ENCODE data around the gene PNLIPRP2. TPM values are rescaled to one million over a fixed set of nuclear protein-coding genes. Genes with fewer than 3 reads are reported as not detected.

PNLIPRP2 gene
- polyA plus RNA-seq, 1 donor (not counting 4 experiments of a cell fraction or from before 2014, with no cell fraction given): not detected

DNA sequence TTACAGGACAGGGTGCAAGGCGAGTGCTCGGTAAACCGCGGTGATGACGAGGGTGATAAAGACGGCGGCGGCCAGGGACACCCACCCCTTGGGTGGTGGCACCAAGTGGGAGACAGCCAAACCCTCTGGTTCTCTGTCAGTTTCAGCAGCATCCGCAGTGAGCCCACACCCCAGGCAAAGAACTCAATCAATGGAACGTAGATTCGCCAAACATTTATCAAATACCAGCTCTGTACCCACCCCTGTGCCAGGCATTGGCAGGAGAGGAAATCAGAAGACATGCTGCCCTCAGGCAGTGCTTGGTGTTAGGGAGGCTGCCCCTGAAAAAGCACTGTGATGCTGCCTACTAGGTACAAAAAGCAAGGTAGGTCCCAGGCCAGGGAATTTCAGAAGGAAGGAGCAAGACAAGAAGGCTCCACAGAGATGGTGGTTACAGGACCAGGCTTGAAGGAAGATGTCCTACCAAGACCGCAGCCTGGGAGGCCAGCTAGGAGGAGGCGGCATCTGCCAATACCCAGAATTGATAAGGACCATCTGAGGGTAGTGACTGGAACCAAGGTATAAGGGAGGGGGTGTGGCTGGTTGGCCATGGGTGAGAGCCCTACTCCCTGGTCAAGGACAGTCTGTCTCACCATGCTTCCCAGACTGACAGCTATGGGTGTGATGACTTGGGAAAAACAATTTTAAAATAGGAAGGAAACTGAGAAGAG is 10.2 kb upstream of the PNLIPRP2 start:
- Histone ChIP-seq H4K20me1 (ENCODE audit: control insufficient read depth, extremely low read depth, insufficient read depth, low read length) (no peaks in the 10 kb centered on the region), H2AFZ (ENCODE audit: control insufficient read depth, low read length) (no peak overlapping the region), H3K9me3 (ENCODE audit: control insufficient read depth, low read depth, low read length) (no peaks in the 10 kb centered on the region), H3K9me1 (ENCODE audit: control insufficient read depth, extremely low read depth, insufficient read depth, low read length) (no peaks in the 10 kb centered on the region), H3K4me2 (ENCODE audit: control insufficient read depth, extremely low read depth, insufficient read depth, low read depth, low read length) (no peak overlapping the region), H3K4me3 (ENCODE audit: control insufficient read depth in 2 of 3, extremely low read depth in 1 of 3, insufficient read depth in 2 of 3, low read depth in 1 of 3, low read length in 3 of 3) (no peak overlapping the region), H3K27me3 (ENCODE audit: control insufficient read depth, extremely low read depth, insufficient read depth, low read length) (peaks cover 6% of the 10 kb centered on the region), H3K36me3 (ENCODE audit: control insufficient read depth in 2 of 2, extremely low read depth in 1 of 2, insufficient read depth in 2 of 2, low read length in 2 of 2) (no peaks in the 10 kb centered on the region), H3K4me1 (ENCODE audit: control insufficient read depth, extremely low read depth, insufficient read depth, low read length) (no peaks in the 10 kb centered on the region), H3K27ac (ENCODE audit: control insufficient read depth, insufficient read depth, low read length) (no peak overlapping the region), H3K9ac (ENCODE audit: control insufficient read depth, extremely low read depth, insufficient read depth, low read length) (no peak overlapping the region), H3K79me2 (ENCODE audit: control insufficient read depth, insufficient read depth, low read length) (no peaks in the 10 kb centered on the region)
- FAIRE-seq: no peak
- DNase-seq (ENCODE audit: low read depth, low spot score): no peak
- dilution Hi-C loops (cut with MboI; ENCODE audit: extremely low pct_ligation_motif_present, low sequenced_read_pairs): no loop called here
- TF ChIP-seq, protein P1, sequence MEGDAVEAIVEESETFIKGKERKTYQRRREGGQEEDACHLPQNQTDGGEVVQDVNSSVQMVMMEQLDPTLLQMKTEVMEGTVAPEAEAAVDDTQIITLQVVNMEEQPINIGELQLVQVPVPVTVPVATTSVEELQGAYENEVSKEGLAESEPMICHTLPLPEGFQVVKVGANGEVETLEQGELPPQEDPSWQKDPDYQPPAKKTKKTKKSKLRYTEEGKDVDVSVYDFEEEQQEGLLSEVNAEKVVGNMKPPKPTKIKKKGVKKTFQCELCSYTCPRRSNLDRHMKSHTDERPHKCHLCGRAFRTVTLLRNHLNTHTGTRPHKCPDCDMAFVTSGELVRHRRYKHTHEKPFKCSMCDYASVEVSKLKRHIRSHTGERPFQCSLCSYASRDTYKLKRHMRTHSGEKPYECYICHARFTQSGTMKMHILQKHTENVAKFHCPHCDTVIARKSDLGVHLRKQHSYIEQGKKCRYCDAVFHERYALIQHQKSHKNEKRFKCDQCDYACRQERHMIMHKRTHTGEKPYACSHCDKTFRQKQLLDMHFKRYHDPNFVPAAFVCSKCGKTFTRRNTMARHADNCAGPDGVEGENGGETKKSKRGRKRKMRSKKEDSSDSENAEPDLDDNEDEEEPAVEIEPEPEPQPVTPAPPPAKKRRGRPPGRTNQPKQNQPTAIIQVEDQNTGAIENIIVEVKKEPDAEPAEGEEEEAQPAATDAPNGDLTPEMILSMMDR (optimal IDR thresholded peaks at IDR 0.05 in 1 of 3, IDR thresholded peaks at IDR 0.05 in 1 of 3, conservative IDR thresholded peaks at IDR 0.05 in 1 of 3; ENCODE audit: extremely low read depth in 1 of 3, insufficient read depth in 2 of 3, low read length in 3 of 3): no peak
- TF ChIP-seq EZH2 (IDR thresholded peaks at IDR 0.05; ENCODE audit: low read length): no peak

DNA sequence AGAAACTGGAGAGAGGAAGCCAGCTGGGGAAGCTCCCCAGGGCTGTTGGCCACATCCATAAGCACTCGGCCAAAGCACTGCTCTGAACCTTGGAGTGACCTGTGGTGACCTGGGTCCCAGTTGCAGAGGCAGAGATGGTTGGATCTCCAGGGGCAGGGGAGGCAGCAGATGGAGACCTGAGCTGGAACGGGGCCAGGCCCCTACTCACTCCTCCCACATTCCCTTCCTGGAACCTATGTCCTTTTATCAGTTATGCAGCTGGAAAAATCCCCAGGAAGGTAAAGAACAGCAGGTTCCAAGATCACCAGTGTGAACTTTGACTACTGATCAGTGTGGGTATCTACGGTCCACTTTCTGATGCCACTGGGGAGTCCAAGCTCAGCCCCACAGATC is 9.6 kb upstream of the PNLIPRP2 start:
- no peak overlapping the region for H3K27ac ChIP-seq (ENCODE audit: control insufficient read depth, insufficient read depth, low read length)
- peaks cover 6% of the 10 kb centered on the region for H3K27me3 ChIP-seq (ENCODE audit: control insufficient read depth, extremely low read depth, insufficient read depth, low read length)
- H2AFZ ChIP-seq (ENCODE audit: control insufficient read depth, low read length): no peak overlapping the region
- H3K9ac ChIP-seq (ENCODE audit: control insufficient read depth, extremely low read depth, insufficient read depth, low read length): no peak overlapping the region
- no peak overlapping the region for H3K4me3 ChIP-seq (ENCODE audit: control insufficient read depth in 2 of 3, extremely low read depth in 1 of 3, insufficient read depth in 2 of 3, low read depth in 1 of 3, low read length in 3 of 3)
- H3K4me2 ChIP-seq (ENCODE audit: control insufficient read depth, extremely low read depth, insufficient read depth, low read depth, low read length): no peak overlapping the region
- no peaks in the 10 kb centered on the region for H3K36me3 ChIP-seq (ENCODE audit: control insufficient read depth in 2 of 2, extremely low read depth in 1 of 2, insufficient read depth in 2 of 2, low read length in 2 of 2)
- H3K9me1 ChIP-seq (ENCODE audit: control insufficient read depth, extremely low read depth, insufficient read depth, low read length): no peaks in the 10 kb centered on the region
- H3K9me3 ChIP-seq (ENCODE audit: control insufficient read depth, low read depth, low read length): no peaks in the 10 kb centered on the region
- H3K79me2 ChIP-seq (ENCODE audit: control insufficient read depth, insufficient read depth, low read length): no peaks in the 10 kb centered on the region
- no peak for DNase-seq (ENCODE audit: low read depth, low spot score)
- TF ChIP-seq, protein P1 (optimal IDR thresholded peaks at IDR 0.05 in 1 of 3, IDR thresholded peaks at IDR 0.05 in 1 of 3, conservative IDR thresholded peaks at IDR 0.05 in 1 of 3; ENCODE audit: extremely low read depth in 1 of 3, insufficient read depth in 2 of 3, low read length in 3 of 3): no peak
- TF ChIP-seq EZH2 (IDR thresholded peaks at IDR 0.05; ENCODE audit: low read length): no peak
- dilution Hi-C loops (cut with MboI; ENCODE audit: extremely low pct_ligation_motif_present, low sequenced_read_pairs): no loop called here
- FAIRE-seq: no peak
- no peaks in the 10 kb centered on the region for H4K20me1 ChIP-seq (ENCODE audit: control insufficient read depth, extremely low read depth, insufficient read depth, low read length)
- no peaks in the 10 kb centered on the region for H3K4me1 ChIP-seq (ENCODE audit: control insufficient read depth, extremely low read depth, insufficient read depth, low read length)
